ENCODE measurements around the gene TENM3.

TENM3 gene

GRCh38 chr4:182754895-182755294, 511.7 kb downstream of the TENM3 start:
- DNase-seq = no peak

DNA sequence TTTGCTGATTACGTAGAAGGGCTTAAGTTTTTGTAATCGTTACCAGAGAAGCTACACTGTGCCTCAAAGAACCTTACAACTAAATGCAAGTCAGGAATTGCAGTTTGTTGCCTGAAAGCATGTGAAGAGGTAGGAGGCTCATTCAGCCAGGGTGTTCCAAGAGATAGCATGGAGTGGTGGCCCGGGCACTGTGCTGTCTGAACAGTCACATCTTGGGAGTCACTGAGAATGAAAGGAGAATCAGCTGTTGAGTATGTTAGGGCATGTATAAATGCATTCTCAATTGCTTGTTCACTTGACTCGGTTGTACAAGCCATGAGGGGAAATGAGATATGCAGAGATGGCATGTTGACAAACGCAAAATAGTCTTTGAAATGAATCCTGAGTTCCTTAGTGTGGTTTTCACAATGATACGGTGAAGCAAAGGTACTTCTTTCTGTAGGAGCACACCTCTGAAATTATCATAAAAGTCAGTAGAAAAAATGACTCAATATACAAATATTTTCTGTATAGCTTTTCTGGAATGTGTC, 513.0 kb downstream of the TENM3 start:
- DNase-seq = no peak

- DNase-seq = no peak
Measured at GRCh38 chr4:182758273-182758672, 515.1 kb downstream of the TENM3 start.

- no peak for DNase-seq
Measured at GRCh38 chr4:182760551-182761043, 517.4 kb downstream of the TENM3 start.

- no peak for DNase-seq
Measured at GRCh38 chr4:182764137-182764536, 520.9 kb downstream of the TENM3 start.

- DNase-seq = no peak
Measured at GRCh38 chr4:182764642-182765041, 521.4 kb downstream of the TENM3 start.

GRCh38 chr4:182765987-182766856, 523.0 kb downstream of the TENM3 start:
- no peak for DNase-seq

DNA sequence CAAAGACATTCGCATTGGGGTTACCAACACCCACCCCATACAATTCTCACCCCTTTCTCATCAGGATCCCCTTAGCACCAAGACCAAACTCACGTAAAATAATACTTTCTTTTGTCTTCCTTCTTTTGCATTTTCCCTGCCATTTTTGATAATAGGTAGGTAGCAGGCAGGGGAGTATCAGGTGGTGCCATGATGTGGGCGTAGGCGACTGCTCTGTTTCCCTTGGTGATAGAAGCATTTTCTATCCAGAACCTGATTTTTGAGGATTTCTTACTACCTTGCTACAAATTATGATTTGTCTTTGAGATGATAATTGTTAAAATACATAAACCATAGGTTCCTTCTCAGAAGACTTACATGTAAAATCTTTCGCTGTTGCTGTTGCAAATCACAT, 523.7 kb downstream of the TENM3 start:
- DNase-seq = no peak

- DNase-seq = no peak
Measured at GRCh38 chr4:182768838-182769237, 525.6 kb downstream of the TENM3 start.

GRCh38 chr4:182770259-182770995, 527.2 kb downstream of the TENM3 start:
- DNase-seq = no peak

- no peak for DNase-seq
Measured at GRCh38 chr4:182770996-182771514, 527.9 kb downstream of the TENM3 start.

- DNase-seq = no peak
Measured at GRCh38 chr4:182775075-182775474, 531.9 kb downstream of the TENM3 start.

- DNase-seq = no peak
Measured at GRCh38 chr4:182776376-182777105, 533.3 kb downstream of the TENM3 start.

- DNase-seq = no peak
Measured at GRCh38 chr4:182778222-182778982, 535.2 kb downstream of the TENM3 start.

DNA sequence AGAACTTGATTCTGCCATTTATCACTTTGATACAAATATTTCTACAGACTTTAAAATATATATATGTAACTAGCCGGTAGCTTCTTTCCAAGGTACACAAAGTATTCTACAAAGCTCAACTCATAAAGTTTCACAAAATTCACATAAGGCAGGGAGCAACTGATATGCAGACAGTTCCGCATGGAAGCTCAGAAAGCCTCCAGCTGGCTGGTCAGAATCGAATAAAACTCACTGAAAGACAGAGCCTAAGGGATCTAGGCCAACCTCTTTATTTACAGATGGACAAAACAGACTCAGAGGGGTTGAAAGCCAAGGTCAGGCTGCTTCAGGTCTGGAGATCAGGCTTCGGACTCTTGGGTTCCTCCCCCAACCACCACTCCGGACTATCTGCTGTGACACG, 543.8 kb downstream of the TENM3 start:
- DNase-seq = no peak

- DNase-seq = no peak
Measured at GRCh38 chr4:182788201-182788600, 545.0 kb downstream of the TENM3 start.

DNA sequence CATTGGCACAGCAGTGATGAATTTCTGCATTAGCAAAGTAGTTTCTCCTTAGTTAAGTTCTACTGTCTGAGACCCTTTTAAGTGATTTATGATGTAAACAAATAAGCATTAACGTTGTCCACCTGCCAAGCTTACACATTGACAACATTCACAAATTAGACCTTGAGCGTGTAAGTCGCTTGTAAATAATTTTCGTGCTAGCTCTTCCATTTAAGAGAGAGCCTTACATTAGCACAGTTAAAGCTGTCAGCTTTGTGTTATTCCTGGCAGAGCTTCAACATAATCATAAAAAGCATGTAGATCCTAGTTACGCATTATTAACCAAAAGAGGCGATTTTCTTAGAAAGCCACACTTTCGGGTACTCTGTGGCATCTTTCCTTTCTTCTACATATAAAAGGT, 546.3 kb downstream of the TENM3 start:
- DNase-seq = no peak

GRCh38 chr4:182795446-182796238, 552.4 kb downstream of the TENM3 start:
- DNase-seq = no peak

DNA sequence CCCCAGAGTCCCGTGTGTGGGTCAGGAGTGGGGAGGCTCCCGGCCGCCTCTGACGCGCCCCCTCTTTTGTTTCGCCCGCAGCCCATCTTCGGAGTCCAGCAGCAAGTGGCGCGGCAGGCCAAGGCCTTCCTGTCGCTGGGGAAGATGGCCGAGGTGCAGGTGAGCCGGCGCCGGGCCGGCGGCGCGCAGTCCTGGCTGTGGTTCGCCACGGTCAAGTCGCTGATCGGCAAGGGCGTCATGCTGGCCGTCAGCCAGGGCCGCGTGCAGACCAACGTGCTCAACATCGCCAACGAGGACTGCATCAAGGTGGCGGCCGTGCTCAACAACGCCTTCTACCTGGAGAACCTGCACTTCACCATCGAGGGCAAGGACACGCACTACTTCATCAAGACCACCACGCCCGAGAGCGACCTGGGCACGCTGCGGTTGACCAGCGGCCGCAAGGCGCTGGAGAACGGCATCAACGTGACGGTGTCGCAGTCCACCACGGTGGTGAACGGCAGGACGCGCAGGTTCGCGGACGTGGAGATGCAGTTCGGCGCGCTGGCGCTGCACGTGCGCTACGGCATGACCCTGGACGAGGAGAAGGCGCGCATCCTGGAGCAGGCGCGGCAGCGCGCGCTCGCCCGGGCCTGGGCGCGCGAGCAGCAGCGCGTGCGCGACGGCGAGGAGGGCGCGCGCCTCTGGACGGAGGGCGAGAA, 556.5 kb downstream of the TENM3 start:
- DNase-seq = no peak

DNA sequence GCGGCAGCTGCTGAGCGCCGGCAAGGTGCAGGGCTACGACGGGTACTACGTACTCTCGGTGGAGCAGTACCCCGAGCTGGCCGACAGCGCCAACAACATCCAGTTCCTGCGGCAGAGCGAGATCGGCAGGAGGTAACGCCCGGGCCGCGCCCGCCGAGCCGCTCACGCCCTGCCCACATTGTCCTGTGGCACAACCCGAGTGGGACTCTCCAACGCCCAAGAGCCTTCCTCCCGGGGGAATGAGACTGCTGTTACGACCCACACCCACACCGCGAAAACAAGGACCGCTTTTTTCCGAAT, 557.0 kb downstream of the TENM3 start:
- no peak for DNase-seq

DNA sequence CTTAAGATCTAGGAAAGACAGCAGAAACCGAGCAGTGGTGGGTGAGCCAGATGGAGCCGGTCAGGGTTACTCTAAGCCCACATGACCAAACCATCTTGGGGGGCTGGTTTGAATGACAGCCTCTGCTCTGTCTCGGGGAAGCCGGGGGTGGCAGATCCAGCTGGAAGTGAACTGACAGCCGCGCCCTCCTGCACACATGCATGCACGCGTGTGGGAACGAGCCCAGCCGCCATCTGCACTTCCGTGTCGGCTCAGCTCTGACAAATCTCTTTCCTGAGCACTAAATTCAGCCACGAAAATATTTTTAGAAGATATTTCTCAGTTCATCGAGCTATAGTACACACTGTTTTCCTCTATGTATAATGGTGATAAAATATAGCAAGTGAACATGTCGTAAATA, 558.4 kb downstream of the TENM3 start:
- DNase-seq = no peak

Measured in NCI-H82 (cell line).